GM12874 (cell line): ENCODE data around the gene NUP133.

ENCODE experiments used
- CTCF ChIP-seq: IDR thresholded peaks from 2 replicates; pipeline ENCODE4 v1.5.1; 2011; ENCODE audit warnings: low read depth, mild to moderate bottlenecking, control low read depth, low read length, moderate library complexity; ENCODE audit not compliant: insufficient read depth

NUP133 gene

GRCh38 chr1:229407206-229408026, 100.7 kb downstream of the NUP133 start:
- TF ChIP-seq CTCF = no peak

GRCh38 chr1:229406798-229407197, 101.3 kb downstream of the NUP133 start:
- TF ChIP-seq CTCF = no peak

GRCh38 chr1:229403573-229403972, 104.6 kb downstream of the NUP133 start:
- TF ChIP-seq CTCF = peak; percentile 9; the same call in 1 of the 2 replicates

GRCh38 chr1:229402993-229403392, 105.1 kb downstream of the NUP133 start:
- TF ChIP-seq CTCF = no peak

- TF ChIP-seq CTCF = no peak
These were observed 110.4 kb downstream of the NUP133 start for GRCh38 chr1:229397762-229398161.

- no peak for TF ChIP-seq CTCF
These were observed 111.4 kb downstream of the NUP133 start for GRCh38 chr1:229396585-229397206.

- TF ChIP-seq CTCF = no peak
These were observed 115.2 kb downstream of the NUP133 start for GRCh38 chr1:229392936-229393335.
